ENCODE measurements around the gene SPINK1. TPM values are rescaled to one million over a fixed set of nuclear protein-coding genes. Genes with fewer than 3 reads are reported as not detected.

Gene SPINK1
- total and polyA plus RNA-seq, 2 of the 4 experiments (the other 2 are of a cell fraction) = not detected

- no peak overlapping the region for H4K5ac ChIP-seq (ENCODE audit: low read depth, low read length)
- no peak overlapping the region for H3K14ac ChIP-seq (replicated peaks; ENCODE audit: low read depth, low read length)
- no peak overlapping the region for H3K18ac ChIP-seq (ENCODE audit: low read depth, low read length)
- no peaks in the 10 kb centered on the region for H3K36me3 ChIP-seq (ENCODE audit: control insufficient read depth, insufficient read depth, low read length)
- no peak overlapping the region for H3K4me3 ChIP-seq (ENCODE audit: insufficient read depth, low read depth, low read length)
- no peak for DNase-seq
- no TSS peak for BruUV-seq (replicated peaks)
- H4K8ac ChIP-seq (ENCODE audit: low read depth in 2 of 2, low read length in 2 of 2) = no peak overlapping the region
- no peak for ATAC-seq (ENCODE audit: low read depth)
- ChIA-PET CTCF (interaction anchor here (0.7 kb wide), 1 partner anchor 786 kb away, joined by 3 read pairs; no protein-coding TSS in a partner anchor), POLR2A (ENCODE audit: unreplicated experiment) (interaction anchor here (0.6 kb wide), 1 partner anchor 180 kb away, joined by 12 read pairs; no protein-coding TSS in a partner anchor)
- no peak overlapping the region for H3K4ac ChIP-seq (ENCODE audit: low read depth, low read length)
- no peak overlapping the region for H2AFZ ChIP-seq (replicated peaks; ENCODE audit: low read length, poor library complexity)
- H3K9ac ChIP-seq (ENCODE audit: low read depth, low read length) = no peak overlapping the region
- H3K27me3 ChIP-seq (ENCODE audit: control insufficient read depth, insufficient read depth, low read length) = no peaks in the 10 kb centered on the region
- no peaks in the 10 kb centered on the region for H3K9me1 ChIP-seq (ENCODE audit: insufficient read depth, low read length)
- H2BK120ac ChIP-seq (ENCODE audit: low read depth, low read length) = no peak overlapping the region
- H3K4me2 ChIP-seq (ENCODE audit: low read depth, low read length) = no peak overlapping the region
- no CpG with 5 or more reads among the region's 4 CpGs for WGBS, 2 experiments (ENCODE audit: extremely low coverage in 2 of 2, insufficient read length in 1 of 2)
- no peak overlapping the region for H2AK5ac ChIP-seq (ENCODE audit: low read depth, low read length)
- H2BK5ac ChIP-seq (ENCODE audit: low read depth, low read length, poor library complexity, severe bottlenecking) = no peak overlapping the region
- no peak for TF ChIP-seq CTCF (conservative IDR thresholded peaks at IDR 0.05; ENCODE audit: low read depth, low read length)
- TF ChIP-seq BHLHE40 (IDR thresholded peaks at IDR 0.05; ENCODE audit: low read depth, low read length) = no peak
- TF ChIP-seq ELK1 (IDR thresholded peaks at IDR 0.05; ENCODE audit: borderline replicate concordance, low read depth, low read length) = no peak
- no peak for TF ChIP-seq RCOR1 (IDR thresholded peaks at IDR 0.05; ENCODE audit: insufficient replicate concordance, low read length)
- TF ChIP-seq RAD21 (IDR thresholded peaks at IDR 0.05; ENCODE audit: low read length) = no peak
- no peak for TF ChIP-seq MXI1 (IDR thresholded peaks at IDR 0.05; ENCODE audit: borderline replicate concordance, low read depth, low read length)
- TF ChIP-seq MAZ (IDR thresholded peaks at IDR 0.05; ENCODE audit: borderline replicate concordance, low read depth, low read length) = no peak
- TF ChIP-seq FOS (IDR thresholded peaks at IDR 0.05; ENCODE audit: low read depth, low read length) = no peak
- TF ChIP-seq SMC3 (IDR thresholded peaks at IDR 0.05; ENCODE audit: low read depth, low read length) = no peak
- no peak for TF ChIP-seq CEBPB (IDR thresholded peaks at IDR 0.05; ENCODE audit: low read depth, low read length)
- TF ChIP-seq RFX5 (IDR thresholded peaks at IDR 0.05; ENCODE audit: low read depth, low read length) = no peak
- TF ChIP-seq CHD1 (IDR thresholded peaks at IDR 0.05; ENCODE audit: low read depth, low read length) = no peak
- TF ChIP-seq NFE2L2 (IDR thresholded peaks at IDR 0.05; ENCODE audit: low read depth, low read length) = no peak
- in situ Hi-C loops (cut with MboI; ENCODE audit: low sequenced_read_pairs) (no loop called here), intact Hi-C loops (cut with micrococcal nuclease) (no loop called here), dilution Hi-C loops (cut with HindIII; ENCODE audit: low sequenced_read_pairs, unreplicated experiment) (no loop called here)
- H3K4me1 ChIP-seq (ENCODE audit: control insufficient read depth, insufficient read depth, low read length) = no peaks in the 10 kb centered on the region
- no peak overlapping the region for H3K23ac ChIP-seq (ENCODE audit: low read depth, low read length)
- H2BK20ac ChIP-seq (ENCODE audit: low read depth, low read length) = no peak overlapping the region
- H4K91ac ChIP-seq (ENCODE audit: insufficient read depth, low read depth, low read length) = no peak overlapping the region
- no peaks in the 10 kb centered on the region for H3K79me1 ChIP-seq (ENCODE audit: low read depth in 1 of 2, low read length in 2 of 2)
- no peaks in the 10 kb centered on the region for H3K9me3 ChIP-seq (ENCODE audit: control insufficient read depth, insufficient read depth, low read length)
- no peak overlapping the region for H3K27ac ChIP-seq (ENCODE audit: insufficient read depth, low read length)
- H2BK15ac ChIP-seq (ENCODE audit: low read depth, low read length) = no peak overlapping the region
- no peaks in the 10 kb centered on the region for H4K20me1 ChIP-seq (ENCODE audit: insufficient read depth, low read length)
- no peak overlapping the region for H2AK9ac ChIP-seq (replicated peaks; ENCODE audit: low read depth, low read length, poor library complexity)
- no peak overlapping the region for H3K56ac ChIP-seq (ENCODE audit: extremely low read depth, insufficient read depth, low read length)
Observed at GRCh38 chr5:147869112-147869511, 37.6 kb upstream of the SPINK1 start.
